ENCODE data around the gene PCBP3. TPM values are rescaled to one million over a fixed set of nuclear protein-coding genes. Genes with fewer than 3 reads are reported as not detected.

PCBP3 gene
- total and polyA plus RNA-seq, 12 donors: 1.7 to 15.8 (median 4.7) TPM

DNA sequence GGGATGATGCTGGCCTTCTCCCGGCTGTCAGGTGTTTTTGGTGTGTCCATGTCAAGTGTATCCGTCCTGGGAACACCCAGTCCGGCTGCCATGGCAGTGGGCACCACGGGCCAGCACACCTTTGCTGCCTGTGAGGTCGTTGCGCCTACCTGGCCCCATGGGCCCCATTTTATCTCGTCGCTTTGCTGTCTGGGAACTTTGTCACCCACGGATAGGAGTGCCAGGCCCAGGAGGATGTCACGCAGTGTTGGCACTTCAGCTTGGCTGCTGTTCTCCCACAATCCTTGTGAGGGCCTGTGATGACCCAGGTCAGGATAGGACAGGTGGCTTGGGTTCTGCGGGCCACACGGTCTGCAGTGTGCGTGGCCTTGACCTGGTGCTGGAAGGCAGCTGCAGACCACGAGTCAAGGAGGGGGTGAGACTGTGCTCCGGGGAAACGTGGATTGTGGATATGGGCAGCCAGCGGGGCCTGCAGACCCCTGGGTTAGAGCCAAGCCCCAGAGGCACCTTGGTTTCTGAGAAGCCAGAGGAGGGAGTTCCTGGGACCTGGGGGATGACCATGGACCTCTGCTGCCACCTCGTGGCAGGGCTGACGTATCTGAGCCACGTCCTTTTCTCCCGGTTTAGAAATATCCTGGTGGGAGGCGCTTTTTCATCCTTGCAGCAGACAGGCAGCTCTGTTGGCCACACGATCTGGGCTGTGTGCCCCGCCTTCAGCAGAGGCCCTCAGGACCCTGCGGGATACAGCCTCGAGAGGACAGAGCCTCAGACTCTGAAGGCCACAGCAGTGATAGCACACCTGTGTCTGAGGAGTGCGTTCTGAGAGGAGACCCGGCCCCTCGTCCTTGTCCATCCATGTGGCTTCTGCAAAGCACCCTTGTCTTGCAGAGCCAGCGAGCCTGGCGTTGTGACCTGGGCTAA is 176.9 kb downstream of the PCBP3 start:
- intact Hi-C loops (cut with DNase I): loop anchor here in 1 of 2 donors (5.0 to 10.0 kb wide), 3 partner anchors 223 to 346 kb away; no protein-coding TSS in a partner anchor
- peak overlapping the region in 1 of 5 donors; percentile 40 for H3K27ac ChIP-seq
- DNase-seq: peak; percentile 75 to 90 (median 80)
- peaks cover 0 to 8% of the 10 kb centered on the region in 2 donors for H3K4me1 ChIP-seq (replicated peaks in 1 of 2)
- WGBS, 4 donors: 34 to 43% (median 38%) methylated on average over 12 to 31 of the region's 31 CpGs
- H3K9me3 ChIP-seq (replicated peaks in 1 of 3): no peaks in the 10 kb centered on the region
- H3K4me3 ChIP-seq: no peak overlapping the region
- H3K27me3 ChIP-seq: no peaks in the 10 kb centered on the region
- no peaks in the 10 kb centered on the region for H3K36me3 ChIP-seq (replicated peaks in 1 of 2)
- TF ChIP-seq CTCF (IDR thresholded peaks at IDR 0.05): peak; percentile 72 to 93 (median 87)
- TF ChIP-seq POLR2A (IDR thresholded peaks at IDR 0.05): no peak

DNA sequence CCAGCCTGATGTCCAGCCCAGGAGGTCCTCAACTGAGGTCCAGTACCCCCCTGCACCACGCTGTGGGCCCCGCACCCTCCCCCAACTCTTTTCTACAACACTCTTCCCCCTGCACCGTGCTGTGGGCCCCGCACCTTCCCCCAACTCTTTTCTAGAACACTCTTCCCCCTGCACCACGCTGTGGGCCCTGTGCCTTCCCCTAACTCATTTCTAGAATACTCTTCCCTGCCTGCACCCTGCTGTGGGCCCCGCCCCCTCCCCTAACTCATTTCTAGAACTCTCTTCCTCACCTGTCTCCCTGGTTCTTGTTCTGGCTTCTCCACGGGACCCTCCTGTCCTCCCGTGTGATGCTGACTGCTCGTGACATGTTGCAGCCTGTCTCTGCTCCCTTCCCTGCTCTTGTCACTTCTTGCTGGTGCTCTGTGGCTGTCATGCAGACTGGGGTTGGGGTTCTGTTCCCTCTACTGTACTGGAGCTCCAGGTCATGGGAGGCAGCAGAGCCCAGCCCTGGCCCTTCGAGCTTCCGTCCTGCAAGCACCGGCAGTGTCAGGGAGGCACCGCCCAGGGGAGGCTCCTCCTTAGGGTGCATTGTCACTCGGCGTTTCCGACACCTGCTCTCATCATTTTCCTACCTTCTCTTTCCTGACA is 177.9 kb downstream of the PCBP3 start:
- Histone ChIP-seq H3K36me3 (replicated peaks in 1 of 2) (no peaks in the 10 kb centered on the region), H3K9me3 (replicated peaks in 1 of 3) (no peaks in the 10 kb centered on the region), H3K27ac (no peak overlapping the region), H3K4me3 (no peak overlapping the region), H3K4me1 (replicated peaks in 1 of 2) (peaks cover 0 to 8% of the 10 kb centered on the region in 2 donors), H3K27me3 (no peaks in the 10 kb centered on the region)
- TF ChIP-seq POLR2A (IDR thresholded peaks at IDR 0.05) (no peak), CTCF (IDR thresholded peaks at IDR 0.05) (no peak)
- DNase-seq: peak in 1 of 7 donors; percentile 51
- WGBS, 4 donors: 67 to 75% (median 73%) methylated on average over 15 to 16 of the region's 16 CpGs
- intact Hi-C loops (cut with DNase I): loop anchor here in 1 of 2 donors (5.0 to 10.0 kb wide), 3 partner anchors 224 to 347 kb away; no protein-coding TSS in a partner anchor

- H3K27ac ChIP-seq: no peak overlapping the region
These were observed 178.5 kb downstream of the PCBP3 start for GRCh38 chr21:45821998-45822397.

More at GRCh38 chr21:45821998-45822397, 178.5 kb downstream of the PCBP3 start:
- H3K36me3 ChIP-seq (replicated peaks in 1 of 2): no peaks in the 10 kb centered on the region
- H3K9me3 ChIP-seq (replicated peaks in 1 of 3): no peaks in the 10 kb centered on the region
- DNase-seq: peak in 1 of 7 donors; percentile 46
- peaks cover 0 to 8% of the 10 kb centered on the region in 2 donors for H3K4me1 ChIP-seq (replicated peaks in 1 of 2)
- H3K27me3 ChIP-seq: no peaks in the 10 kb centered on the region
- intact Hi-C loops (cut with DNase I): loop anchor here in 1 of 2 donors (5.0 to 10.0 kb wide), 3 partner anchors 225 to 347 kb away; no protein-coding TSS in a partner anchor
- 48 to 66% (median 55%) methylated on average over 9 of the region's 9 CpGs for WGBS, 4 donors
- no peak for TF ChIP-seq POLR2A (IDR thresholded peaks at IDR 0.05)
- TF ChIP-seq CTCF (IDR thresholded peaks at IDR 0.05): no peak
- H3K4me3 ChIP-seq: no peak overlapping the region
